CD4-positive, alpha-beta T cell (primary cell): ENCODE measurements around the gene BICC1. TPM values are rescaled to one million over a fixed set of nuclear protein-coding genes. Genes with fewer than 3 reads are reported as not detected.
A peak's percentile ranks its signal among the peaks of the same experiment; 100 is the strongest.

Experiments used
- ATAC-seq: fragments of 200-7000 bp; cut with Tn5 transposase; one replicate; pipeline ENCODE4 v1.10.0; 2022; ENCODE audit warnings: mild to moderate bottlenecking; ENCODE audit not compliant: poor library complexity
- CTCF ChIA-PET: fragments of 350-600 bp; sonication (Branson Sonifier 250); formaldehyde crosslinking; loops from one replicate; lab custom pipeline; 2021; ENCODE audit warnings: antibody characterized with exemption, inconsistent platforms; lab: Charles Lee
- POLR2A ChIA-PET: fragments of 350-600 bp; sonication (Branson Sonifier 250); formaldehyde crosslinking; loops from one replicate; lab custom pipeline; 2021; ENCODE audit warnings: antibody characterized with exemption, inconsistent platforms; lab: Charles Lee
- DNase-seq, 14 experiments: peaks; one replicate each; pipeline ENCODE4 v3.0.0-alpha.2; 2013 to 2020; ENCODE audit warnings: mixed read lengths in 2 of 14
- H3K27ac ChIP-seq, 2 donors: one replicate each; pipeline versions ENCODE4 v1.5.1 to v1.7.0; 2013; ENCODE audit warnings: low read length in 2 of 2, low read depth in 1 of 2, mild to moderate bottlenecking in 1 of 2
- H3K27me3 ChIP-seq, 2 experiments: 1 replicate in 1 of 2; 2 replicates in 1 of 2; pipeline versions ENCODE4 v1.6.1 to v1.7.0; 2013; ENCODE audit warnings: low read length in 2 of 2, control low read depth in 1 of 2, mild to moderate bottlenecking in 1 of 2, moderate library complexity in 1 of 2; ENCODE audit not compliant: insufficient read depth in 2 of 2, control insufficient read depth in 1 of 2
- H3K36me3 ChIP-seq: one replicate; pipeline ENCODE4 v1.6.1; 2013; ENCODE audit warnings: low read length, control low read depth; ENCODE audit not compliant: insufficient read depth
- H3K4me1 ChIP-seq: one replicate; pipeline ENCODE4 v1.6.1; 2013; ENCODE audit warnings: low read length, control low read depth; ENCODE audit not compliant: insufficient read depth
- H3K4me3 ChIP-seq: one replicate; pipeline ENCODE4 v1.5.1; 2013; ENCODE audit warnings: mild to moderate bottlenecking, low read length, moderate library complexity
- H3K9me3 ChIP-seq, 2 experiments: 1 replicate in 1 of 2; 2 replicates in 1 of 2; pipeline versions ENCODE4 v1.6.1 to v1.7.0; 2013; ENCODE audit warnings: low read length in 2 of 2, mild to moderate bottlenecking in 2 of 2, control low read depth in 1 of 2, moderate library complexity in 1 of 2; ENCODE audit not compliant: control insufficient read depth in 1 of 2, insufficient read depth in 1 of 2
- H3K27ac Mint-ChIP-seq: one replicate; pipeline ENCODE4 v1.8.0; 2020; ENCODE audit warnings: mixed read lengths
- H3K27me3 Mint-ChIP-seq: one replicate; pipeline ENCODE4 v1.8.0; 2021; ENCODE audit warnings: mixed read lengths
- H3K36me3 Mint-ChIP-seq: one replicate; pipeline ENCODE4 v1.8.0; 2021; ENCODE audit warnings: low read depth, mixed read lengths
- H3K4me1 Mint-ChIP-seq: one replicate; pipeline ENCODE4 v1.8.0; 2021; ENCODE audit warnings: low read depth, mixed read lengths
- H3K4me3 Mint-ChIP-seq: one replicate; pipeline ENCODE4 v1.8.0; 2020; ENCODE audit warnings: mild to moderate bottlenecking, mixed read lengths
- H3K9me3 Mint-ChIP-seq: one replicate; pipeline ENCODE4 v1.8.0; 2020; ENCODE audit warnings: mixed read lengths
- CTCF ChIP-seq: fragments of 200-600 bp; IDR thresholded peaks from one replicate; pipeline ENCODE4 v1.8.0; 2022; ENCODE audit warnings: antibody characterized with exemption, mild to moderate bottlenecking
- intact Hi-C, 2 experiments: fragments of 100-400 bp; cut with DNase I in 1 of 2; cut with micrococcal nuclease in 1 of 2; formaldehyde crosslinking; loops; one replicate each; pipeline versions ENCODE4 v1.15.1 to v1.9.0; 2023 to 2025; cut with DNase I, micrococcal nuclease
- polyA plus RNA-seq, 2 donors: library from polyadenylated mRNA; unstranded; fragments of 120-200 nt; gene quantifications; one replicate each; pipeline ENCODE4 v1.2.1, GENCODE V29; 2013
- total RNA-seq, 174 experiments: library from RNA in 2 of 174; stranded (reverse) in 2 of 174; gene quantifications; one replicate each; pipeline ENCODE4 v1.2.3 and lab custom pipeline; 2021 to 2026

The BICC1 gene
- not detected for total RNA-seq
- polyA plus RNA-seq (2013, experiment 1 of 2) = 0.04 TPM
- polyA plus RNA-seq (2013, experiment 2 of 2) = 0.44 TPM
- total RNA-seq (lab: John Stamatoyannopoulos, UW) = 0 to 0.63 (median 0.06) reads per million in 172 experiments

GRCh38 chr10:58512491-58513187 is at the start of gene BICC1:
TSS of gene BICC1 (plus strand) at chr10:58512872. CDS start at chr10:58513144, 272 bp downstream.
- Mint-ChIP-seq H3K4me3 (peak within 1 kb of the TSS; percentile 81), H3K36me3 (no peaks in the 10 kb centered on the region), H3K9me3 (no peaks in the 10 kb centered on the region), H3K27me3 (peaks cover 46% of the 10 kb centered on the region), H3K27ac (no peak within 1 kb of the TSS), H3K4me1 (peaks cover 12% of the 10 kb centered on the region)
- TF ChIP-seq CTCF = no peak
- Histone ChIP-seq H3K36me3 (no peaks in the 10 kb centered on the region), H3K27ac (no peak within 1 kb of the TSS), H3K4me1 (peaks cover 7% of the 10 kb centered on the region), H3K27me3 (peaks cover 21 to 55% of the 10 kb centered on the region in 2 experiments), H3K4me3 (peak within 1 kb of the TSS; percentile 35), H3K9me3 (no peaks in the 10 kb centered on the region)
- DNase-seq (no peak), ATAC-seq (no peak)
- ChIA-PET CTCF (no interaction called here), POLR2A (no interaction called here)
- intact Hi-C loops = loop anchor here in 1 of 2 experiments (10.0 kb wide), 1 partner anchor 208 kb away; no protein-coding TSS in a partner anchor

GRCh38 chr10:58464956-58465355 is 47.7 kb upstream of the BICC1 start:
- no peaks in the 10 kb centered on the region for H3K9me3 ChIP-seq
- DNase-seq (no peak), ATAC-seq (no peak)
- POLR2A ChIA-PET = no interaction called here
- no peak overlapping the region for H3K4me3 Mint-ChIP-seq
- intact Hi-C loops = no loop called here
- H3K4me3 ChIP-seq = no peak overlapping the region
- CTCF ChIA-PET = no interaction called here
- no peak overlapping the region for H3K27ac ChIP-seq
- peaks cover 0 to 3% of the 10 kb centered on the region in 2 experiments for H3K27me3 ChIP-seq
- peaks cover 7% of the 10 kb centered on the region for H3K9me3 Mint-ChIP-seq
- no peaks in the 10 kb centered on the region for H3K36me3 ChIP-seq
- no peak for TF ChIP-seq CTCF
- no peaks in the 10 kb centered on the region for H3K36me3 Mint-ChIP-seq
- H3K27ac Mint-ChIP-seq = no peak overlapping the region
- peaks cover 47% of the 10 kb centered on the region for H3K27me3 Mint-ChIP-seq
- no peaks in the 10 kb centered on the region for H3K4me1 Mint-ChIP-seq
- no peaks in the 10 kb centered on the region for H3K4me1 ChIP-seq

GRCh38 chr10:58465629-58466028 is 47.0 kb upstream of the BICC1 start:
- no peak overlapping the region for H3K4me3 Mint-ChIP-seq

More at GRCh38 chr10:58465629-58466028, 47.0 kb upstream of the BICC1 start:
- no peaks in the 10 kb centered on the region for H3K36me3 Mint-ChIP-seq
- H3K27ac ChIP-seq = no peak overlapping the region
- no peak overlapping the region for H3K27ac Mint-ChIP-seq
- H3K27me3 Mint-ChIP-seq = peaks cover 47% of the 10 kb centered on the region
- DNase-seq (no peak), ATAC-seq (no peak)
- H3K9me3 Mint-ChIP-seq = peaks cover 6% of the 10 kb centered on the region
- H3K27me3 ChIP-seq = peaks cover 0 to 3% of the 10 kb centered on the region in 2 experiments
- H3K9me3 ChIP-seq = no peaks in the 10 kb centered on the region
- H3K36me3 ChIP-seq = no peaks in the 10 kb centered on the region
- ChIA-PET CTCF (no interaction called here), POLR2A (no interaction called here)
- no peak for TF ChIP-seq CTCF
- intact Hi-C loops = no loop called here
- no peaks in the 10 kb centered on the region for H3K4me1 Mint-ChIP-seq
- no peaks in the 10 kb centered on the region for H3K4me1 ChIP-seq
- no peak overlapping the region for H3K4me3 ChIP-seq
